HG03469 (cell line): ENCODE data around the gene RNF40.
"Not testable (repeated sequence)": the region's sequence is repeated elsewhere in the genome, so short reads cannot be mapped to it uniquely, and the experiment has no call there.

Experiments
- ATAC-seq: cut with Tn5 transposase; IDR thresholded peaks from one replicate; pipeline ENCODE4 v1.9.1; 2021; ENCODE audit warnings: mild to moderate bottlenecking, moderate library complexity, moderate number of reproducible peaks; ENCODE audit not compliant: unreplicated experiment

RNF40 gene

GRCh38 chr16:30813821-30814189, 51.7 kb downstream of the RNF40 start:
- ATAC-seq = no peak

GRCh38 chr16:30816769-30817168, 54.6 kb downstream of the RNF40 start:
- ATAC-seq = no peak

DNA sequence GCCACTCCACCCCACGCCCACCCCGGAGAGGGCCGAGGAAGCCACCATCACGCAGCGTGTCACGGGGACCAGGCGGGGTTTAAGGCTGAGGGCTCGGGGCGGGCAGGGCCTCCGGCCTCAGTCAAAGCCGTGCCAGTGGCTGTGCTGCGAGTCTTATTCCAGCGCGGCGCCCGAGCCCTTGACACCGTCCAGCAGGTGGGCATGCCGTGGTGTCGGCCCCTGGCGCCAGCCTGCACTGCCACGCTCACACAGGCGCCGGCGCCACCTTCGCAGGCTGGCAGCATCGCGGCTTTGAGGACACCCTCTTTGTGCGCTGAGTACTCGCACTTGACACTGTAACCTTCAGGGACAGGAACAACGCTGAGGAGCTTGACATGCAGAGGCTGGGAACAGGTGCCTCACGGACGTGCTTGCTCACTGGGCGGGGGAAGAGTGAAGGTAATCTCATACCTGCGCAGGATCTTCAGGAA, 58.9 kb downstream of the RNF40 start:
- ATAC-seq = no peak

GRCh38 chr16:30821441-30821840, 59.3 kb downstream of the RNF40 start:
- ATAC-seq = not testable (repeated sequence)

DNA sequence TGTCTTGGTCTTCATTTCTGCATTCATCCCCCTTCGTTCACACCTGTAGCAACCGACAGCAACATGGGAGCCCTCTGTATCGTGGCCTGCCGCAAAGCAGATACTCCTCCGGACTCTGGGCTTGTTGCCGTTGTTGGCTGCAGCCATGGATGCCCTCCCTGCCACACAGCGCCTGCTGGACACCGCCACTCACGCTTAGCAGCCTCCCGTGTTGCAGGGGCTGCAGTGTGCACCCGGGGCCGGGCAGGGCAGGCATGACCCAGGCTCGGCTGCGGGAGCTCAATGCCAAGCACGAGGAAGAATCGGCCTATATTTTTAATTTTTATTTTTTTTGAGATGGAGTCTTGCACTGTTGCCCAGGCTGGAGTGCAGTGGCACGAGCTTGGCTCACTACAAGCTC, 59.8 kb downstream of the RNF40 start:
- ATAC-seq = no peak
